ENCODE results near the gene FILIP1L. TPM values are rescaled to one million over a fixed set of nuclear protein-coding genes. Genes with fewer than 3 reads are reported as not detected.

Gene FILIP1L
- total RNA-seq, 1 experiment from 2014 or later: 4.3 TPM

DNA sequence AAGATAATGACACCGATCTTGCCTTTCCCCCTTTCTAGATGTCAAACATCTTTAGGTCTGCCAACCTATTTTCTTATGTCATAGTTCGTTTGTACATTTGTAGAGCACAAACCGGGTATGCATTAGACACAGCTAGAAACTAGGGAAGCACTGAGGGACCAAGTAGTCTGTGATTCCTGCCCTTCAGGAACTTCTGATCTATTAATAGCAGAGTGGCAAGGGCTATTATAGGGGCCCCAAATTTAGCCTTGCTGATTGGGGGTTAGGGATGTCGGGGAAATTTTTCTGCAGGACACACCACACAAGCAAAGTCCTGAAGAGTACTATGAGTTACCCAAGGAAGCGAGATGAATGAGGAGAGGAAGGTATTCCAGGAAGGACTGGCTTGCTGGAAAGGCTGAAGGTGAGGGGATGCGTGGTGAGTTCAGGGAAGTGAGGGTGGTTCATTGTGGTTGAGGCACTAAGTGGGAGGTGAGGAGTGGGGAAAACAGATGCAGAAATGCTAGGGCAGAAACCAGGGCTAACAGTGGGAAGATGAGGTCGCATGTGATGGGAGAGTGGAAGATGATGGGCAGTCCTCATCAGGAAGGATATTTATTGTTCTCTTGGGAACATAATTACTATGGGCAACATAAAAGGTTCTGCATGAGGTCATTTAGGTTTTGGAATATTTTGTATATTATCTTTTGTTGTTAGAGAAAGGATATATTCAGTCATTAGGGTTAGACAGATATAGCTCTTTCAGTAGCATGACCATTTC lies 152.4 kb downstream of the FILIP1L start:
- Histone ChIP-seq H3K27me3 (replicated peaks; ENCODE audit: insufficient read depth, low read depth, low read length, poor library complexity) (no peaks in the 10 kb centered on the region), H3K36me3 (ENCODE audit: insufficient read depth, low read length, poor library complexity, severe bottlenecking) (no peaks in the 10 kb centered on the region), H3K9me3 (ENCODE audit: low read depth, low read length, poor library complexity, severe bottlenecking) (no peaks in the 10 kb centered on the region), H3K4me1 (ENCODE audit: insufficient read depth, low read length, poor library complexity, severe bottlenecking) (no peaks in the 10 kb centered on the region), H3K27ac (ENCODE audit: low read depth, low read length, poor library complexity, severe bottlenecking) (no peak overlapping the region), H3K4me3 (ENCODE audit: low read depth, low read length, poor library complexity, severe bottlenecking) (no peak overlapping the region)
- TF ChIP-seq EZH2 (IDR thresholded peaks at IDR 0.05; ENCODE audit: borderline replicate concordance, low read depth, low read length, poor library complexity, severe bottlenecking): no peak
- TF ChIP-seq, protein P1, sequence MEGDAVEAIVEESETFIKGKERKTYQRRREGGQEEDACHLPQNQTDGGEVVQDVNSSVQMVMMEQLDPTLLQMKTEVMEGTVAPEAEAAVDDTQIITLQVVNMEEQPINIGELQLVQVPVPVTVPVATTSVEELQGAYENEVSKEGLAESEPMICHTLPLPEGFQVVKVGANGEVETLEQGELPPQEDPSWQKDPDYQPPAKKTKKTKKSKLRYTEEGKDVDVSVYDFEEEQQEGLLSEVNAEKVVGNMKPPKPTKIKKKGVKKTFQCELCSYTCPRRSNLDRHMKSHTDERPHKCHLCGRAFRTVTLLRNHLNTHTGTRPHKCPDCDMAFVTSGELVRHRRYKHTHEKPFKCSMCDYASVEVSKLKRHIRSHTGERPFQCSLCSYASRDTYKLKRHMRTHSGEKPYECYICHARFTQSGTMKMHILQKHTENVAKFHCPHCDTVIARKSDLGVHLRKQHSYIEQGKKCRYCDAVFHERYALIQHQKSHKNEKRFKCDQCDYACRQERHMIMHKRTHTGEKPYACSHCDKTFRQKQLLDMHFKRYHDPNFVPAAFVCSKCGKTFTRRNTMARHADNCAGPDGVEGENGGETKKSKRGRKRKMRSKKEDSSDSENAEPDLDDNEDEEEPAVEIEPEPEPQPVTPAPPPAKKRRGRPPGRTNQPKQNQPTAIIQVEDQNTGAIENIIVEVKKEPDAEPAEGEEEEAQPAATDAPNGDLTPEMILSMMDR (conservative IDR thresholded peaks at IDR 0.05; ENCODE audit: low read depth, low read length): no peak
- no peak for DNase-seq (ENCODE audit: low spot score)
- intact Hi-C loops (cut with micrococcal nuclease; ENCODE audit: unreplicated experiment): no loop called here
- POLR2A ChIA-PET (ENCODE audit: low non-redundant PET): no interaction called here
- CTCF ChIA-PET: no interaction called here
- BruUV-seq (replicated peaks): no TSS peak

DNA sequence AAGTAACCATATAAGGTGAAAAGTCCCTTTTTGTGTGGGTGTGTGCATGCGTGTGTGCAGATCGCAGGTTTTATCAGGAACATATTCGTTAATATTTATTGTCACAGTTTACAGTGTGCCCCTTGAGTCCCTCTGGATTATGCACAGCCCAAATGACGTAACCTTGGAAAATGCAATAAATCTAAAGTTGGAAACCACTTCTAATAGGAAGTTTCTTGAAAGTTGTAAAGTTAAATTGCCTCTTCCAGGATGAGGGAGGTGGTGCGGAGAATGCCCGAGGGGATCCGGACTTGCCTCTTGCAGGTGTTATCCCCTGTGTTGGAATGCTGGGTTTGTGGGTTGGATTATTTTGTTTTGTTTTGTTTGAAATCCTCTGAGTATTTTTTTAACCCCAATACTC lies 153.4 kb downstream of the FILIP1L start:
- Histone ChIP-seq H3K27me3 (replicated peaks; ENCODE audit: insufficient read depth, low read depth, low read length, poor library complexity) (no peaks in the 10 kb centered on the region), H3K4me3 (ENCODE audit: low read depth, low read length, poor library complexity, severe bottlenecking) (no peak overlapping the region), H3K9me3 (ENCODE audit: low read depth, low read length, poor library complexity, severe bottlenecking) (no peaks in the 10 kb centered on the region), H3K4me1 (ENCODE audit: insufficient read depth, low read length, poor library complexity, severe bottlenecking) (no peaks in the 10 kb centered on the region), H3K27ac (ENCODE audit: low read depth, low read length, poor library complexity, severe bottlenecking) (no peak overlapping the region), H3K36me3 (ENCODE audit: insufficient read depth, low read length, poor library complexity, severe bottlenecking) (no peaks in the 10 kb centered on the region)
- POLR2A ChIA-PET (ENCODE audit: low non-redundant PET): no interaction called here
- CTCF ChIA-PET: no interaction called here
- intact Hi-C loops (cut with micrococcal nuclease; ENCODE audit: unreplicated experiment): no loop called here
- DNase-seq (ENCODE audit: low spot score): no peak
- TF ChIP-seq, protein P1 (conservative IDR thresholded peaks at IDR 0.05; ENCODE audit: low read depth, low read length): no peak
- no peak for TF ChIP-seq EZH2 (IDR thresholded peaks at IDR 0.05; ENCODE audit: borderline replicate concordance, low read depth, low read length, poor library complexity, severe bottlenecking)
- BruUV-seq (replicated peaks): no TSS peak

DNA sequence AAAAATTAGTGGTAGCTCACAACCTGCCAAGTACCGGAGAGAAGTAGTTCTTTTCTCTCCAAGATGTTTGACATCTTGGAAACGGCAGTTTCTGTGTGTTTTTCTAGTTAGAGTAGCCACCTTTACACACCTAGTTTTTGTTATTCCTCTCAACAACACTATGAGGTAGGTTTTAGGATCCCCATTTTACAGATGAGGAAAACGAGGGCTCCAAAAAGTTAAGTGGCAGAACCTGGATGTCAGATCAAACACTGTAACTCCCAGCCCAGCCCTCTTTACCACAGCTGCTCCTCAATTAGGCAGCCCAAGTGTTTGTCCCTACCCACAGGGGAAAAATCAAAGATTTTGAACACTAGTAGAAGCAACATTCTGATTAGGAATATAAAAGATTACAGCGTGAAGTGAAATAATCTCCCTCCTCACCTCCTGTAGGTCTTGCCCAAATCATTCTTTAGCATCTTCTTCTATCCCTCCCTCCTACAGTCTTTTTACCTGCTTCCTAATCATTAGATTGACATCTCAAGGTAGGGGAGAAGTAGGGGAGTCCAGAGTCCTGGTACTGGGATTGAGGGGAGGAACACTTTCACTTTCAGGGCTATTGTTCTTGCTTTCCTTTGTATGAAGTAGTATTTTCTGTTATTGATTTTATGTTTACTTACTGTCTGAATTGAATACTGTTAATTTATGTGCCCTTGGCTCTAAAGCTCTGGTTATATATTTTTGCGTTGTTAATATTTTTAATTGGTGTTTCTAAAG lies 154.0 kb downstream of the FILIP1L start:
- H3K9me3 ChIP-seq (ENCODE audit: low read depth, low read length, poor library complexity, severe bottlenecking): no peaks in the 10 kb centered on the region
- POLR2A ChIA-PET (ENCODE audit: low non-redundant PET): no interaction called here
- BruUV-seq (replicated peaks): no TSS peak
- TF ChIP-seq, protein P1 (conservative IDR thresholded peaks at IDR 0.05; ENCODE audit: low read depth, low read length): no peak
- no peak for TF ChIP-seq EZH2 (IDR thresholded peaks at IDR 0.05; ENCODE audit: borderline replicate concordance, low read depth, low read length, poor library complexity, severe bottlenecking)
- no peaks in the 10 kb centered on the region for H3K36me3 ChIP-seq (ENCODE audit: insufficient read depth, low read length, poor library complexity, severe bottlenecking)
- H3K27me3 ChIP-seq (replicated peaks; ENCODE audit: insufficient read depth, low read depth, low read length, poor library complexity): no peaks in the 10 kb centered on the region
- no peak overlapping the region for H3K27ac ChIP-seq (ENCODE audit: low read depth, low read length, poor library complexity, severe bottlenecking)
- CTCF ChIA-PET: no interaction called here
- intact Hi-C loops (cut with micrococcal nuclease; ENCODE audit: unreplicated experiment): no loop called here
- no peak overlapping the region for H3K4me3 ChIP-seq (ENCODE audit: low read depth, low read length, poor library complexity, severe bottlenecking)
- H3K4me1 ChIP-seq (ENCODE audit: insufficient read depth, low read length, poor library complexity, severe bottlenecking): no peaks in the 10 kb centered on the region
- no peak for DNase-seq (ENCODE audit: low spot score)
